Measurements from ENCODE around the gene ATP10A. TPM values are rescaled to one million over a fixed set of nuclear protein-coding genes. Genes with fewer than 3 reads are reported as not detected.

ATP10A gene
- total RNA-seq, 1 donor from 2014 or later = not detected

- no peak overlapping the region for H3K27ac Mint-ChIP-seq
- H3K4me1 Mint-ChIP-seq = no peaks in the 10 kb centered on the region
- TF ChIP-seq, protein P1, sequence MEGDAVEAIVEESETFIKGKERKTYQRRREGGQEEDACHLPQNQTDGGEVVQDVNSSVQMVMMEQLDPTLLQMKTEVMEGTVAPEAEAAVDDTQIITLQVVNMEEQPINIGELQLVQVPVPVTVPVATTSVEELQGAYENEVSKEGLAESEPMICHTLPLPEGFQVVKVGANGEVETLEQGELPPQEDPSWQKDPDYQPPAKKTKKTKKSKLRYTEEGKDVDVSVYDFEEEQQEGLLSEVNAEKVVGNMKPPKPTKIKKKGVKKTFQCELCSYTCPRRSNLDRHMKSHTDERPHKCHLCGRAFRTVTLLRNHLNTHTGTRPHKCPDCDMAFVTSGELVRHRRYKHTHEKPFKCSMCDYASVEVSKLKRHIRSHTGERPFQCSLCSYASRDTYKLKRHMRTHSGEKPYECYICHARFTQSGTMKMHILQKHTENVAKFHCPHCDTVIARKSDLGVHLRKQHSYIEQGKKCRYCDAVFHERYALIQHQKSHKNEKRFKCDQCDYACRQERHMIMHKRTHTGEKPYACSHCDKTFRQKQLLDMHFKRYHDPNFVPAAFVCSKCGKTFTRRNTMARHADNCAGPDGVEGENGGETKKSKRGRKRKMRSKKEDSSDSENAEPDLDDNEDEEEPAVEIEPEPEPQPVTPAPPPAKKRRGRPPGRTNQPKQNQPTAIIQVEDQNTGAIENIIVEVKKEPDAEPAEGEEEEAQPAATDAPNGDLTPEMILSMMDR (IDR thresholded peaks at IDR 0.05) = no peak
- no peak overlapping the region for H3K4me3 Mint-ChIP-seq
- H3K36me3 Mint-ChIP-seq (ENCODE audit: low read depth) = no peaks in the 10 kb centered on the region
- ChIA-PET CTCF (interaction anchor here (1.0 to 1.3 kb wide), 2 partner anchors 10 to 14 kb away, joined by 3 read pairs; no protein-coding TSS in a partner anchor), POLR2A (no interaction called here)
- no peaks in the 10 kb centered on the region for H3K9me3 Mint-ChIP-seq
- no peak for ATAC-seq (ENCODE audit: low read depth)
- H3K27me3 Mint-ChIP-seq = peaks cover 2% of the 10 kb centered on the region
- DNase-seq = no peak
- intact Hi-C loops (cut with micrococcal nuclease) = no loop called here
Observed at GRCh38 chr15:25706176-25706955, 156.8 kb downstream of the ATP10A start.

DNA sequence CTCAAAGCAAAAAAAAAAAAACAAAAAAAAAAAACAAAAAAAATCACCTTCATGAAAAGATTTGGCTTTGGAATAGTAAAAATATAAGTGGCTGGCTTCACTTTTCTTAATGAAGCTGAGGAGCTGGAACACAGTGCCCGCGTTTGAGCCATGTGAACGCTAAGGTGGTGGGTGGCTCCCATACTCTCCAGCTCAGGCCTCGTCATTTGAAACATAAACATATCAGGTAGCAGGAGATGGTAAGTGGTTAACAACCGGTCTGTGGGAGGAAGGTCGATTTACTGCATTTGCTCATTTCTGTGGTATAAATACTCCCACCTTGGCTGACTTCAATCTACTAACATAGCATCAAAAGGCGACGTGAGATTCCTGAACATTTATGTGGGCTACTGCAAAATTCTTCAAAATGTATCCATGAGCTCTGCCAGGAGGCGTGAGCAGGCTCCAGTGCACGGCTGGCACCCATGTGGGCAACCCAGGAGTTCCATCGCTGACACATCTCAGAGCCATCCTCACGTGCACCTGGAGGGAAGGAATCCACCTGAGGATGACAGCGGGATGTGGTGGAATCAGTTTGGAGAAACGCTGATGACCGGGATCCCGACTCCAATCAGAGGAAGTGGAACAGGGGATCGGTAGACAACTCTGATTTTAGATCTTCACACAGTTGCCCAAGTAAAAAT is 157.6 kb downstream of the ATP10A start:
- no peaks in the 10 kb centered on the region for H3K4me1 Mint-ChIP-seq
- ChIA-PET CTCF (interaction anchor here (1.3 kb wide), 1 partner anchor 9 kb away, joined by 3 read pairs; no protein-coding TSS in a partner anchor), POLR2A (no interaction called here)

DNA sequence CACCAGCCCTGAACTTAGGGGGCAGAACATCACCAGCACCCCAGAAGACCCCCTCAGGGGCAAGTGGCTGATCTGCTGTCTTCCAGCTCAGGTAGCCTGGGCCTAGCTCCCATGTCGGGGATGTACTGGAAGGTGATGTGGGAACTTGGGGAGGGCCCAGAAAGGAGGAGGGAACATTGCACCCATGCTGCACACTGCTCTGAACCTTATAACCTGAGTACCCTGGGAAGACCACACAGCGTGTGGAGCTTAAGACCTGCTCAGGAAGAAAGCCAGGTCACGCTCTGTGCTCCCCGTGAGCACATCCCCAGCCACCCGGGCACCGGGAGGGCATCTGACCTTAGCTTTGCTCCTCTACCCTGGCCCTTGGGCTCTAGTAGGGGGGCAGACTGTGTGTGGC is 159.4 kb downstream of the ATP10A start:
- Mint-ChIP-seq H3K4me1 (no peaks in the 10 kb centered on the region), H3K27ac (no peak overlapping the region), H3K9me3 (no peaks in the 10 kb centered on the region), H3K27me3 (no peaks in the 10 kb centered on the region), H3K4me3 (no peak overlapping the region), H3K36me3 (ENCODE audit: low read depth) (no peaks in the 10 kb centered on the region)
- CTCF ChIA-PET = no interaction called here
- POLR2A ChIA-PET = no interaction called here
- TF ChIP-seq, protein P1 (IDR thresholded peaks at IDR 0.05) = no peak
- no peak for DNase-seq
- ATAC-seq (ENCODE audit: low read depth) = no peak
- intact Hi-C loops (cut with micrococcal nuclease) = no loop called here

More for the DNA sequence above, 157.6 kb downstream of the ATP10A start:
- Mint-ChIP-seq H3K27ac (no peak overlapping the region), H3K36me3 (ENCODE audit: low read depth) (no peaks in the 10 kb centered on the region), H3K27me3 (peaks cover 2% of the 10 kb centered on the region), H3K9me3 (no peaks in the 10 kb centered on the region), H3K4me3 (no peak overlapping the region)
- TF ChIP-seq, protein P1 (IDR thresholded peaks at IDR 0.05) = no peak
- intact Hi-C loops (cut with micrococcal nuclease) = no loop called here
- DNase-seq = no peak
- ATAC-seq (ENCODE audit: low read depth) = no peak

- H3K27me3 Mint-ChIP-seq = no peaks in the 10 kb centered on the region
- no peaks in the 10 kb centered on the region for H3K4me1 Mint-ChIP-seq
- CTCF ChIA-PET = no interaction called here
- no peak overlapping the region for H3K4me3 Mint-ChIP-seq
- intact Hi-C loops (cut with micrococcal nuclease) = no loop called here
- TF ChIP-seq, protein P1 (IDR thresholded peaks at IDR 0.05) = no peak
- no peaks in the 10 kb centered on the region for H3K36me3 Mint-ChIP-seq (ENCODE audit: low read depth)
- ATAC-seq (ENCODE audit: low read depth) (no peak), DNase-seq (no peak)
- POLR2A ChIA-PET = no interaction called here
- H3K9me3 Mint-ChIP-seq = no peaks in the 10 kb centered on the region
- no peak overlapping the region for H3K27ac Mint-ChIP-seq
Observed at GRCh38 chr15:25701721-25702465, 161.2 kb downstream of the ATP10A start.

DNA sequence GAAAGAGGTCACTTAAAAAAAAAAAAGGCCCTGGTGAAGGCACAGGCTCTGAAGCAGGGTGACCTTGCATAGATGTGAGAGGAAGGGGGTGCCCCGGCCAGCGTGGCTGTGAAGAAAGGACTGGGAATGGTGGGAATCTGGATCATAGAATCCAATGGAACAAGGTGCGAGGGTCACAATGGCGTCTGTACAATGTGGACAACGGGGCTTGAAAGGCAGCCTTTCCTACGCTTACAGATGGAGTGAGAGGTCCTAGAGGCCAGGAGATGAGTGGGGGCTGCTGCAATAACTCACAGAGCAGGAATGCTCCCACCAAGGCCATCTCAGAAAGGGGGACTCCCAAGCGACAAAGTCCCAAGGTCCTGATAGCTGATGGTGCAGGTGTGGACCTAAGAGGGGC is 162.2 kb downstream of the ATP10A start:
- Mint-ChIP-seq H3K4me3 (no peak overlapping the region), H3K27ac (no peak overlapping the region), H3K4me1 (no peaks in the 10 kb centered on the region), H3K9me3 (no peaks in the 10 kb centered on the region), H3K36me3 (ENCODE audit: low read depth) (no peaks in the 10 kb centered on the region), H3K27me3 (no peaks in the 10 kb centered on the region)
- intact Hi-C loops (cut with micrococcal nuclease) = no loop called here
- DNase-seq = no peak
- TF ChIP-seq, protein P1 (IDR thresholded peaks at IDR 0.05) = no peak
- CTCF ChIA-PET = no interaction called here
- no peak for ATAC-seq (ENCODE audit: low read depth)
- POLR2A ChIA-PET = no interaction called here

Data from activated B cell treated with CpG ODN at 0.5 μM for 24 hours (primary cell).